ENCODE results near the gene SLC7A6. TPM values are rescaled to one million over a fixed set of nuclear protein-coding genes. Genes with fewer than 3 reads are reported as not detected.

The SLC7A6 gene
- total and polyA plus RNA-seq, 2 of the 13 experiments (the other 11 are each of a cell fraction or from before 2014, with no cell fraction given): 35.8 to 70.8 TPM

DNA sequence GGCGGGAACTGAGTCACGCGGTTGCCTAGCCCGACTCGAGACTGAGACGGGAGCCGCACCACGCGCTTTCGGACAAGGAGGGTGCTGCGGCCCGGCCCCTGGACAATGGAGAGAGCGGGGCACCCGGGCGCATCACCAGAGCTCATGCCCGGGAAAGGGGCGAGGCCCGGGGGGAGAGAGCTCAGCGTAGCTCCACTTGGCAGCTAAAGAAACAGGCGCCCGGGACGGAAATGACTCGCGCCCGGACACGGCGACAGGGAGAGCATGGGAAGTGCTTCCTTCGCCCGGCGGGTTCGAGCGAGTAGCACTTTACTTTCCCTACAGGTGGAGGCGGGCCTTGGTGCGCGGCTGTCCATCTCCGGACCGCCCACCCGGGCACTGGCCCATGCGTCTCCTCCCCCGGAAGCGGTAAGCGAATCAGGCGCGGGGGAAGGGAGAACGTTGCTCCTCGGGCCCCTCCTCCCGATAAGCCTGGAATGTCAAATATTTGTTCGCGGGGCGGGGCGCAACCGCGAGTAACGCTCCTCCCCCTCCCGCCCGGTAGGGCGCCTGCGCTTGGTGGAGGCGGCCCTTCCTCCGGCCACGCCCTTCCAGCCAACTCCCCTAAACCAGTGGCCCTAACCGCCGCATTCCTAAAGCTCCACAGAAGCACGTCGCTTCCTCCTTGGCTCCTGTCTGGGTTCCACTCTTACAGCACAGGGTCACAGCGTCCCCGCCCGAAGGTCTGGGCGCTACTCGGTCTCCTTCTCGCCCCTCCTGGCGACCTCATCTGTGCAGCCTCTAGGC lies 26.9 kb upstream of the SLC7A6 start (continued):
- TF ChIP-seq, protein P1, sequence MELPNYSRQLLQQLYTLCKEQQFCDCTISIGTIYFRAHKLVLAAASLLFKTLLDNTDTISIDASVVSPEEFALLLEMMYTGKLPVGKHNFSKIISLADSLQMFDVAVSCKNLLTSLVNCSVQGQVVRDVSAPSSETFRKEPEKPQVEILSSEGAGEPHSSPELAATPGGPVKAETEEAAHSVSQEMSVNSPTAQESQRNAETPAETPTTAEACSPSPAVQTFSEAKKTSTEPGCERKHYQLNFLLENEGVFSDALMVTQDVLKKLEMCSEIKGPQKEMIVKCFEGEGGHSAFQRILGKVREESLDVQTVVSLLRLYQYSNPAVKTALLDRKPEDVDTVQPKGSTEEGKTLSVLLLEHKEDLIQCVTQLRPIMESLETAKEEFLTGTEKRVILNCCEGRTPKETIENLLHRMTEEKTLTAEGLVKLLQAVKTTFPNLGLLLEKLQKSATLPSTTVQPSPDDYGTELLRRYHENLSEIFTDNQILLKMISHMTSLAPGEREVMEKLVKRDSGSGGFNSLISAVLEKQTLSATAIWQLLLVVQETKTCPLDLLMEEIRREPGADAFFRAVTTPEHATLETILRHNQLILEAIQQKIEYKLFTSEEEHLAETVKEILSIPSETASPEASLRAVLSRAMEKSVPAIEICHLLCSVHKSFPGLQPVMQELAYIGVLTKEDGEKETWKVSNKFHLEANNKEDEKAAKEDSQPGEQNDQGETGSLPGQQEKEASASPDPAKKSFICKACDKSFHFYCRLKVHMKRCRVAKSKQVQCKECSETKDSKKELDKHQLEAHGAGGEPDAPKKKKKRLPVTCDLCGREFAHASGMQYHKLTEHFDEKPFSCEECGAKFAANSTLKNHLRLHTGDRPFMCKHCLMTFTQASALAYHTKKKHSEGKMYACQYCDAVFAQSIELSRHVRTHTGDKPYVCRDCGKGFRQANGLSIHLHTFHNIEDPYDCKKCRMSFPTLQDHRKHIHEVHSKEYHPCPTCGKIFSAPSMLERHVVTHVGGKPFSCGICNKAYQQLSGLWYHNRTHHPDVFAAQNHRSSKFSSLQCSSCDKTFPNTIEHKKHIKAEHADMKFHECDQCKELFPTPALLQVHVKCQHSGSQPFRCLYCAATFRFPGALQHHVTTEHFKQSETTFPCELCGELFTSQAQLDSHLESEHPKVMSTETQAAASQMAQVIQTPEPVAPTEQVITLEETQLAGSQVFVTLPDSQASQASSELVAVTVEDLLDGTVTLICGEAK (IDR thresholded peaks at IDR 0.05): no peak
- TF ChIP-seq, protein P1 (CRISPR knock-in tag; IDR thresholded peaks at IDR 0.05): no peak; the same call in 1 of the 2 replicates
- TF ChIP-seq SAP130 (CRISPR knock-in tag; IDR thresholded peaks at IDR 0.05; ENCODE audit: low read depth) (peak; percentile 98), ZNF670 (CRISPR knock-in tag; IDR thresholded peaks at IDR 0.05; ENCODE audit: borderline replicate concordance) (0 out of 2 replicates have a peak, but pooled peaks have one; percentile 66), CEBPG (CRISPR knock-in tag; IDR thresholded peaks at IDR 0.05) (no peak; the same call in none of the 2 replicates), ZSCAN9 (CRISPR knock-in tag; IDR thresholded peaks at IDR 0.05; ENCODE audit: borderline replicate concordance) (peak; percentile 76; the same call in 1 of the 2 replicates), ZNF33B (CRISPR knock-in tag; IDR thresholded peaks at IDR 0.05) (no peak; the same call in 1 of the 2 replicates), DMAP1 (CRISPR knock-in tag; IDR thresholded peaks at IDR 0.05) (peak; percentile 73; the same call in 1 of the 2 replicates), ZNF17 (CRISPR knock-in tag; IDR thresholded peaks at IDR 0.05) (no peak), CBX5 (CRISPR knock-in tag; IDR thresholded peaks at IDR 0.05; ENCODE audit: borderline replicate concordance) (no peak; the same call in 1 of the 2 replicates), ZNF747 (CRISPR knock-in tag; IDR thresholded peaks at IDR 0.05; ENCODE audit: borderline replicate concordance) (peak; percentile 72; the same call in 1 of the 2 replicates), MAFF (IDR thresholded peaks at IDR 0.05; ENCODE audit: low read depth, low read length) (no peak), CEBPB (IDR thresholded peaks at IDR 0.05; ENCODE audit: borderline replicate concordance, low read depth, low read length) (no peak)
- TF ChIP-seq, protein P2, sequence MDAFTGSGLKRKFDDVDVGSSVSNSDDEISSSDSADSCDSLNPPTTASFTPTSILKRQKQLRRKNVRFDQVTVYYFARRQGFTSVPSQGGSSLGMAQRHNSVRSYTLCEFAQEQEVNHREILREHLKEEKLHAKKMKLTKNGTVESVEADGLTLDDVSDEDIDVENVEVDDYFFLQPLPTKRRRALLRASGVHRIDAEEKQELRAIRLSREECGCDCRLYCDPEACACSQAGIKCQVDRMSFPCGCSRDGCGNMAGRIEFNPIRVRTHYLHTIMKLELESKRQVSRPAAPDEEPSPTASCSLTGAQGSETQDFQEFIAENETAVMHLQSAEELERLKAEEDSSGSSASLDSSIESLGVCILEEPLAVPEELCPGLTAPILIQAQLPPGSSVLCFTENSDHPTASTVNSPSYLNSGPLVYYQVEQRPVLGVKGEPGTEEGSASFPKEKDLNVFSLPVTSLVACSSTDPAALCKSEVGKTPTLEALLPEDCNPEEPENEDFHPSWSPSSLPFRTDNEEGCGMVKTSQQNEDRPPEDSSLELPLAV (CRISPR knock-in tag; conservative IDR thresholded peaks at IDR 0.05; ENCODE audit: low read depth): no peak
- TF ChIP-seq, protein P3, sequence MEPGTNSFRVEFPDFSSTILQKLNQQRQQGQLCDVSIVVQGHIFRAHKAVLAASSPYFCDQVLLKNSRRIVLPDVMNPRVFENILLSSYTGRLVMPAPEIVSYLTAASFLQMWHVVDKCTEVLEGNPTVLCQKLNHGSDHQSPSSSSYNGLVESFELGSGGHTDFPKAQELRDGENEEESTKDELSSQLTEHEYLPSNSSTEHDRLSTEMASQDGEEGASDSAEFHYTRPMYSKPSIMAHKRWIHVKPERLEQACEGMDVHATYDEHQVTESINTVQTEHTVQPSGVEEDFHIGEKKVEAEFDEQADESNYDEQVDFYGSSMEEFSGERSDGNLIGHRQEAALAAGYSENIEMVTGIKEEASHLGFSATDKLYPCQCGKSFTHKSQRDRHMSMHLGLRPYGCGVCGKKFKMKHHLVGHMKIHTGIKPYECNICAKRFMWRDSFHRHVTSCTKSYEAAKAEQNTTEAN (CRISPR knock-in tag; conservative IDR thresholded peaks at IDR 0.05): peak; percentile 66; the same call in 1 of the 2 replicates
- TF ChIP-seq, protein P4, sequence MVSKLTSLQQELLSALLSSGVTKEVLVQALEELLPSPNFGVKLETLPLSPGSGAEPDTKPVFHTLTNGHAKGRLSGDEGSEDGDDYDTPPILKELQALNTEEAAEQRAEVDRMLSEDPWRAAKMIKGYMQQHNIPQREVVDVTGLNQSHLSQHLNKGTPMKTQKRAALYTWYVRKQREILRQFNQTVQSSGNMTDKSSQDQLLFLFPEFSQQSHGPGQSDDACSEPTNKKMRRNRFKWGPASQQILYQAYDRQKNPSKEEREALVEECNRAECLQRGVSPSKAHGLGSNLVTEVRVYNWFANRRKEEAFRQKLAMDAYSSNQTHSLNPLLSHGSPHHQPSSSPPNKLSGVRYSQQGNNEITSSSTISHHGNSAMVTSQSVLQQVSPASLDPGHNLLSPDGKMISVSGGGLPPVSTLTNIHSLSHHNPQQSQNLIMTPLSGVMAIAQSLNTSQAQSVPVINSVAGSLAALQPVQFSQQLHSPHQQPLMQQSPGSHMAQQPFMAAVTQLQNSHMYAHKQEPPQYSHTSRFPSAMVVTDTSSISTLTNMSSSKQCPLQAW (CRISPR knock-in tag; IDR thresholded peaks at IDR 0.05): peak; percentile 97
